H1 (cell line): ENCODE measurements around the gene ATP23. TPM values are rescaled to one million over a fixed set of nuclear protein-coding genes. Genes with fewer than 3 reads are reported as not detected.

Source experiments
- CTCF ChIA-PET: fragments of 300-600 bp; sonication (Branson Sonifier 250); formaldehyde crosslinking; loops from one replicate; lab custom pipeline; 2021; ENCODE audit not compliant: partially characterized antibody; lab: Charles Lee
- POLR2A ChIA-PET: fragments of 300-600 bp; sonication (Branson Sonifier 250); formaldehyde crosslinking; loops from one replicate; lab custom pipeline; 2021; ENCODE audit warnings: inconsistent platforms; ENCODE audit not compliant: partially characterized antibody; lab: Charles Lee
- DNase-seq, 2 experiments: peaks; one replicate each; pipeline versions ENCODE4 v3.0.0 to v3.0.0-alpha.2; 2010 to 2022; ENCODE audit warnings: low spot score in 2 of 2, low read depth in 1 of 2, mixed read lengths in 1 of 2
- FAIRE-seq: peaks from 2 replicates; lab custom pipeline; 2011; peaks lifted over from hg19 to GRCh38; lab: Jason Lieb, UNC
- H2AFZ ChIP-seq: 2 replicates; pipeline ENCODE4 v1.8.1; 2012; ENCODE audit warnings: low read length, inconsistent platforms
- H2AK5ac ChIP-seq: 2 replicates; pipeline ENCODE4 v1.6.1; 2013; ENCODE audit warnings: low read depth, low read length
- H2BK120ac ChIP-seq: replicated peaks from 2 replicates; pipeline ENCODE3; 2013; ENCODE audit warnings: low read depth, low read length, inconsistent platforms
- H2BK12ac ChIP-seq: 2 replicates; pipeline ENCODE4 v1.6.1; 2013; ENCODE audit warnings: low read depth, low read length
- H2BK15ac ChIP-seq: 2 replicates; pipeline ENCODE4 v1.6.1; 2013; ENCODE audit warnings: low read length
- H2BK20ac ChIP-seq: 2 replicates; pipeline ENCODE4 v1.6.1; 2013; ENCODE audit warnings: low read length
- H2BK5ac ChIP-seq: 2 replicates; pipeline ENCODE4 v1.6.1; 2013; ENCODE audit warnings: low read depth, low read length
- H3K14ac ChIP-seq: 2 replicates; pipeline ENCODE4 v1.6.1; 2013; ENCODE audit warnings: inconsistent platforms; ENCODE audit not compliant: insufficient read length
- H3K18ac ChIP-seq: 2 replicates; pipeline ENCODE4 v1.6.1; 2013; ENCODE audit warnings: low read length; ENCODE audit errors: extremely low read depth
- H3K23ac ChIP-seq: 2 replicates; pipeline ENCODE4 v1.6.1; 2013; ENCODE audit warnings: inconsistent platforms; ENCODE audit not compliant: insufficient read length
- H3K23me2 ChIP-seq: 2 replicates; pipeline ENCODE4 v1.6.1; 2013; ENCODE audit warnings: low read depth, low read length
- H3K27ac ChIP-seq: 2 replicates; pipeline ENCODE4 v1.6.1; 2011; ENCODE audit warnings: low read depth, low read length, inconsistent platforms
- H3K27me3 ChIP-seq, 4 experiments: replicated peaks in 1 of 4; 1 replicate in 1 of 4; 2 replicates in 3 of 4; pipeline versions ENCODE4 v1.6.1 to v1.8.1; 2011 to 2013; ENCODE audit warnings: low read length in 3 of 4, mild to moderate bottlenecking in 3 of 4, inconsistent platforms in 2 of 4, mixed read lengths in 2 of 4, moderate library complexity in 1 of 4; ENCODE audit not compliant: control insufficient read depth in 3 of 4, insufficient read depth in 3 of 4; ENCODE audit errors: extremely low read depth in 1 of 4
- H3K36me3 ChIP-seq, 4 experiments: 2 replicates each; pipeline versions ENCODE4 v1.6.1 to v1.8.1; 2011 to 2013; ENCODE audit warnings: mild to moderate bottlenecking in 4 of 4, low read length in 3 of 4, moderate library complexity in 2 of 4, control low read depth in 1 of 4, inconsistent platforms in 1 of 4; ENCODE audit not compliant: insufficient read depth in 4 of 4, control insufficient read depth in 2 of 4
- H3K4ac ChIP-seq: replicated peaks from 2 replicates; pipeline ENCODE3; 2013; ENCODE audit warnings: low read length, low read depth, mixed read lengths, inconsistent platforms; ENCODE audit not compliant: insufficient read length
- H3K4me1 ChIP-seq, 4 experiments: replicated peaks in 1 of 4; 1 replicate in 1 of 4; 2 replicates in 3 of 4; pipeline versions ENCODE4 v1.6.1 to v1.8.1; 2011 to 2013; ENCODE audit warnings: low read length in 3 of 4, inconsistent platforms in 2 of 4, mixed read lengths in 1 of 4; ENCODE audit not compliant: insufficient read depth in 4 of 4, control insufficient read depth in 3 of 4
- H3K4me2 ChIP-seq, 2 experiments: 2 replicates each; pipeline versions ENCODE4 v1.6.1 to v1.8.1; 2011 to 2013; ENCODE audit warnings: low read depth in 2 of 2, low read length in 2 of 2, control low read depth in 1 of 2, inconsistent platforms in 1 of 2, mild to moderate bottlenecking in 1 of 2; ENCODE audit not compliant: insufficient read depth in 1 of 2
- H3K4me3 ChIP-seq, 4 experiments: fragments of 200-600, 300-600 bp in 1 of 4; sonication (generic), shearing (Covaris generic), sonication (Bioruptor Twin) in 1 of 4; 2 replicates each; pipeline versions ENCODE4 v1.5.1 to v1.8.1; 2011 to 2016; ENCODE audit warnings: low read length in 4 of 4, low read depth in 3 of 4, control low read depth in 2 of 4, inconsistent platforms in 2 of 4, mild to moderate bottlenecking in 2 of 4, mixed read lengths in 1 of 4, moderate library complexity in 1 of 4; ENCODE audit not compliant: insufficient read depth in 2 of 4; ENCODE audit errors: extremely low read depth in 1 of 4
- H3K56ac ChIP-seq: replicated peaks from 2 replicates; pipeline ENCODE3; 2013; ENCODE audit warnings: low read depth, mild to moderate bottlenecking, mixed read lengths, low read length, inconsistent platforms; ENCODE audit not compliant: insufficient read length
- H3K79me1 ChIP-seq: 2 replicates; pipeline ENCODE4 v1.6.1; 2013; ENCODE audit warnings: low read depth, low read length, control low read depth
- H3K79me2 ChIP-seq, 2 experiments: 2 replicates each; pipeline versions ENCODE4 v1.6.1 to v1.8.1; 2012 to 2013; ENCODE audit warnings: low read length in 2 of 2, mild to moderate bottlenecking in 2 of 2, inconsistent platforms in 1 of 2; ENCODE audit not compliant: insufficient read depth in 2 of 2, control insufficient read depth in 1 of 2
- H3K9ac ChIP-seq, 4 experiments: replicated peaks in 1 of 4; 1 replicate in 1 of 4; 2 replicates in 3 of 4; pipeline versions ENCODE4 v1.6.1 to v1.8.1; 2011 to 2013; ENCODE audit warnings: low read depth in 3 of 4, low read length in 3 of 4, control low read depth in 2 of 4, mild to moderate bottlenecking in 2 of 4, moderate library complexity in 2 of 4, inconsistent platforms in 1 of 4; ENCODE audit errors: extremely low read depth in 1 of 4
- H3K9me3 ChIP-seq, 2 experiments: 2 replicates each; pipeline versions ENCODE4 v1.6.1 to v1.8.1; 2012 to 2013; ENCODE audit warnings: mild to moderate bottlenecking in 2 of 2, moderate library complexity in 2 of 2, control low read depth in 1 of 2, inconsistent platforms in 1 of 2, low read depth in 1 of 2, low read length in 1 of 2, mixed read lengths in 1 of 2; ENCODE audit not compliant: insufficient read depth in 2 of 2
- H4K20me1 ChIP-seq, 2 experiments: replicated peaks in 1 of 2; 2 replicates each; pipeline versions ENCODE3 to v1.8.1; 2011 to 2013; ENCODE audit warnings: inconsistent platforms in 2 of 2, low read length in 2 of 2, mild to moderate bottlenecking in 1 of 2; ENCODE audit not compliant: insufficient read depth in 2 of 2, control insufficient read depth in 1 of 2
- H4K5ac ChIP-seq: 2 replicates; pipeline ENCODE4 v1.6.1; 2013; ENCODE audit warnings: low read length, low read depth, mixed read lengths, inconsistent platforms; ENCODE audit not compliant: insufficient read length
- H4K8ac ChIP-seq: 2 replicates; pipeline ENCODE4 v1.8.0; 2013; ENCODE audit warnings: mild to moderate bottlenecking, moderate library complexity, low read length, inconsistent platforms; ENCODE audit not compliant: insufficient read depth; ENCODE audit errors: extremely low read depth
- H4K91ac ChIP-seq: replicated peaks from 2 replicates; pipeline ENCODE3; 2013; ENCODE audit warnings: low read length, mixed read lengths, inconsistent platforms; ENCODE audit not compliant: insufficient read length
- CBX5 ChIP-seq: fragments of 300-800, 300-1000 bp; sonication (generic); IDR thresholded peaks from 2 replicates; pipeline ENCODE4 v1.7.1; 2016; ENCODE audit warnings: antibody characterized with exemption, low read length, low read depth
- CHD2 ChIP-seq: IDR thresholded peaks from 2 replicates; pipeline ENCODE4 v1.6.1; 2012; ENCODE audit warnings: low read length, improper control_type of control experiment
- RBBP5 ChIP-seq: IDR thresholded peaks from 2 replicates; pipeline ENCODE4 v1.7.1; 2012; ENCODE audit warnings: low read depth, mild to moderate bottlenecking, inconsistent platforms, low read length, moderate library complexity, borderline replicate concordance
- RFX5 ChIP-seq: IDR thresholded peaks from 2 replicates; pipeline ENCODE4 v1.6.1; 2011; ENCODE audit warnings: low read depth, low read length, improper control_type of control experiment, borderline replicate concordance
- SAP30 ChIP-seq: fragments of 300-600 bp; sonication (generic); IDR thresholded peaks from 2 replicates; pipeline ENCODE4 v1.7.1; 2012; ENCODE audit warnings: low read length, moderate library complexity, mild to moderate bottlenecking, inconsistent platforms; ENCODE audit not compliant: insufficient read depth, insufficient replicate concordance
- SIN3A ChIP-seq, 2 experiments: IDR thresholded peaks in 1 of 2; conservative IDR thresholded peaks in 1 of 2; 2 replicates each; pipeline ENCODE4 v1.6.1; 2011 to 2012; ENCODE audit warnings: low read length in 2 of 2, improper control_type of control experiment in 1 of 2, low read depth in 1 of 2, mild to moderate bottlenecking in 1 of 2
- TAF1 ChIP-seq: IDR thresholded peaks from 2 replicates; pipeline ENCODE4 v1.6.1; 2011; ENCODE audit warnings: mild to moderate bottlenecking, low read depth, low read length
- TCF12 ChIP-seq: IDR thresholded peaks from 2 replicates; pipeline ENCODE4 v1.6.1; 2011; ENCODE audit warnings: low read depth, mild to moderate bottlenecking, low read length
- TEAD4 ChIP-seq: IDR thresholded peaks from 2 replicates; pipeline ENCODE4 v1.6.1; 2012; ENCODE audit warnings: low read depth, low read length, inconsistent platforms, mixed read lengths
- WGBS, 2 experiments: shearing (Covaris generic) in 1 of 2; methylation state at CpG; one replicate each; pipeline versions ENCODE4 v1.1.6 to v1.1.7; 2013 to 2015; ENCODE audit warnings: low lambda C conversion rate in 2 of 2, mixed read lengths in 2 of 2, inconsistent platforms in 1 of 2, low coverage in 1 of 2, missing lambda C conversion rate in 1 of 2; ENCODE audit not compliant: insufficient replicate concordance in 2 of 2, insufficient coverage in 1 of 2, insufficient read length in 1 of 2; ENCODE audit errors: extremely low coverage in 1 of 2, missing lambda C conversion rate in 1 of 2; 5-methylcytosine and 5-hydroxymethylcytosine counted together
- polyA plus RNA-seq, 7 experiments: library from polyadenylated mRNA; depleted of rRNA in 3 of 7; stranded (reverse) in 5 of 7; unstranded in 2 of 7; fragments of >200 nt in 5 of 7; fragments of 200-250 nt in 2 of 7; gene quantifications; 1 replicate in 5 of 7; 2 replicates in 1 of 7; 4 replicates in 1 of 7; pipeline versions ENCODE4 v1.2.1 to v1.2.3, GENCODE V29; 2011 to 2013; ENCODE audit warnings: missing spikeins in 2 of 7, mixed read lengths in 2 of 7
- total RNA-seq: library from RNA; stranded (reverse); fragmentation: NEBNext Ultra II Directional; extraction: Animal tissue kit (Norgen Biotek cat#: 25700); gene quantifications from 2 replicates; pipeline ENCODE4 v1.2.1, GENCODE V29; 2021
- TF ChIP-seq, protein P1 (sequence below), 3 experiments: IDR thresholded peaks; 1 replicate in 2 of 3; 2 replicates in 1 of 3; pipeline versions ENCODE4 v1.5.1 to v1.6.1; 2011; ENCODE audit warnings: low read length in 3 of 3, mild to moderate bottlenecking in 3 of 3, inconsistent platforms in 2 of 3, low read depth in 1 of 3, moderate library complexity in 1 of 3; ENCODE audit not compliant: insufficient read depth in 1 of 3; ENCODE audit errors: control extremely low read depth in 1 of 3

ATP23 gene
- total and polyA plus RNA-seq, 2 of the 8 experiments (the other 6 are each of a cell fraction or from before 2014, with no cell fraction given), result 10.2 to 13.5 TPM

DNA sequence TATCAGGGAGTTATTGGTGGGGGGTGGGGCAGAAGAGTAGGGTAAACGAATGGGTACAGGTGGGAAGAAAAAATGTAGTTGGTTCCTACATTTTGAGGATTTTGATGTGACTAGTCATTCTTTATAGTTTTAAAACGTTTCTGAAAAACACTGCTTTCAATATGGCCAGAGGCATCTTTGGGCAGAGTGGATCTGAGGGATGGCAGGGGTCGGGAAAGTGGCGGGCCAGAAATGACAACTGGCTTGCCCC, 527 bp upstream of the ATP23 start:
- peak overlapping the region; percentile 53 for H3K56ac ChIP-seq
- ChIA-PET CTCF (no interaction called here), POLR2A (interaction anchor here (0.9 to 1.1 kb wide), 3 partner anchors 21 to 104 kb away, joined by 3 to 4 read pairs (median 3); no protein-coding TSS in a partner anchor)
- H3K27me3 ChIP-seq, result 0 out of 7 replicates have a peak, but pooled peaks cover 0 to 9% (median under 1%) of the 10 kb centered on the region in 4 experiments
- H2BK5ac ChIP-seq, result no peak overlapping the region; the same call in 1 of the 2 replicates
- no peak overlapping the region; the same call in 1 of the 2 replicates for H2BK20ac ChIP-seq
- peak overlapping the region; percentile 70 to 94 (median 81) for H3K4me3 ChIP-seq
- peaks cover 10% of the 10 kb centered on the region for H3K23me2 ChIP-seq
- no peaks in the 10 kb centered on the region for H3K79me1 ChIP-seq
- H2BK12ac ChIP-seq, result 0 out of 2 replicates have a peak overlapping the region, but pooled peaks have one; percentile 75
- DNase-seq, result no peak
- no peak overlapping the region for H3K23ac ChIP-seq
- no peak for FAIRE-seq
- TF ChIP-seq RBBP5 (no peak), CBX5 (no peak), TEAD4 (no peak), CHD2 (no peak), RFX5 (no peak), TAF1 (no peak), SIN3A (conservative IDR thresholded peaks at IDR 0.05 in 1 of 2, IDR thresholded peaks at IDR 0.05 in 1 of 2; ENCODE audit: low read depth in 1 of 2, low read length in 2 of 2) (no peak), SAP30 (no peak), TCF12 (no peak)
- TF ChIP-seq, protein P1, sequence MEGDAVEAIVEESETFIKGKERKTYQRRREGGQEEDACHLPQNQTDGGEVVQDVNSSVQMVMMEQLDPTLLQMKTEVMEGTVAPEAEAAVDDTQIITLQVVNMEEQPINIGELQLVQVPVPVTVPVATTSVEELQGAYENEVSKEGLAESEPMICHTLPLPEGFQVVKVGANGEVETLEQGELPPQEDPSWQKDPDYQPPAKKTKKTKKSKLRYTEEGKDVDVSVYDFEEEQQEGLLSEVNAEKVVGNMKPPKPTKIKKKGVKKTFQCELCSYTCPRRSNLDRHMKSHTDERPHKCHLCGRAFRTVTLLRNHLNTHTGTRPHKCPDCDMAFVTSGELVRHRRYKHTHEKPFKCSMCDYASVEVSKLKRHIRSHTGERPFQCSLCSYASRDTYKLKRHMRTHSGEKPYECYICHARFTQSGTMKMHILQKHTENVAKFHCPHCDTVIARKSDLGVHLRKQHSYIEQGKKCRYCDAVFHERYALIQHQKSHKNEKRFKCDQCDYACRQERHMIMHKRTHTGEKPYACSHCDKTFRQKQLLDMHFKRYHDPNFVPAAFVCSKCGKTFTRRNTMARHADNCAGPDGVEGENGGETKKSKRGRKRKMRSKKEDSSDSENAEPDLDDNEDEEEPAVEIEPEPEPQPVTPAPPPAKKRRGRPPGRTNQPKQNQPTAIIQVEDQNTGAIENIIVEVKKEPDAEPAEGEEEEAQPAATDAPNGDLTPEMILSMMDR (IDR thresholded peaks at IDR 0.05; ENCODE audit: control extremely low read depth in 1 of 3, insufficient read depth in 1 of 3, low read depth in 1 of 3, low read length in 3 of 3), result no peak
- H3K4me1 ChIP-seq, result peaks cover 2 to 4% (median 3%) of the 10 kb centered on the region in 4 experiments; a peak in 5 of 7 replicates
- H4K5ac ChIP-seq, result no peak overlapping the region
- H2BK120ac ChIP-seq, result no peak overlapping the region
- no peaks in the 10 kb centered on the region for H3K36me3 ChIP-seq
- H4K8ac ChIP-seq, result peak overlapping the region; percentile 62
- H2AFZ ChIP-seq, result peak overlapping the region; percentile 99
- H3K14ac ChIP-seq, result no peak overlapping the region
- H4K20me1 ChIP-seq, result no peaks in the 10 kb centered on the region
- 5% methylated on average over 4 of the region's 4 CpGs; no CpG with 5 or more reads in 1 of the 2 experiments for WGBS, 2 experiments
- H3K9me3 ChIP-seq, result no peaks in the 10 kb centered on the region
- H3K4me2 ChIP-seq, result peak overlapping the region; percentile 66 to 98
- H2BK15ac ChIP-seq, result no peak overlapping the region
- no peak overlapping the region for H3K27ac ChIP-seq
- peak overlapping the region in 2 of 4 experiments; percentile 47 to 60; a peak in 4 of 7 replicates for H3K9ac ChIP-seq
- no peak overlapping the region for H4K91ac ChIP-seq
- peak overlapping the region; percentile 43; the same call in 1 of the 2 replicates for H3K18ac ChIP-seq
- no peak overlapping the region for H2AK5ac ChIP-seq
- H3K79me2 ChIP-seq, result no peaks in the 10 kb centered on the region
- H3K4ac ChIP-seq, result no peak overlapping the region
